GM23338 (cell line): ENCODE results near the gene ST14. TPM values are rescaled to one million over a fixed set of nuclear protein-coding genes. Genes with fewer than 3 reads are reported as not detected.

Experiments used
- ATAC-seq: fragments of 200-7000 bp; cut with Tn5 transposase; 3 replicates; pipeline ENCODE4 v1.9.1; 2020
- DNase-seq: peaks from one replicate; pipeline ENCODE4 v3.0.0-alpha.2; 2015; ENCODE audit warnings: low spot score
- H2AFZ ChIP-seq: fragments of 200-600 bp; sonication (generic); 2 replicates; pipeline ENCODE4 v1.8.0; 2016; ENCODE audit warnings: antibody characterized with exemption, mild to moderate bottlenecking, moderate library complexity
- H3F3A ChIP-seq: fragments of 200-600 bp; sonication (generic); replicated peaks from 2 replicates; pipeline ENCODE4 v1.8.0; 2017; ENCODE audit warnings: antibody characterized with exemption, mixed run types, low read depth
- H3K27ac ChIP-seq: fragments of 200-600 bp; sonication (generic); 2 replicates; pipeline ENCODE4 v1.6.1; 2016; ENCODE audit warnings: low read depth
- H3K27me3 ChIP-seq: fragments of 200-600 bp; sonication (generic); 2 replicates; pipeline ENCODE4 v1.8.0; 2016; ENCODE audit warnings: mild to moderate bottlenecking, mixed run types, moderate library complexity; ENCODE audit not compliant: insufficient read depth
- H3K36me3 ChIP-seq: fragments of 200-600 bp; sonication (generic); 2 replicates; pipeline ENCODE4 v1.8.0; 2016; ENCODE audit warnings: mild to moderate bottlenecking; ENCODE audit not compliant: insufficient read depth
- H3K4me1 ChIP-seq: fragments of 200-600 bp; sonication (generic); 2 replicates; pipeline ENCODE4 v1.8.0; 2016; ENCODE audit warnings: mild to moderate bottlenecking, moderate library complexity; ENCODE audit not compliant: insufficient read depth
- H3K4me2 ChIP-seq: fragments of 200-600 bp; sonication (generic); 2 replicates; pipeline ENCODE4 v1.7.1; 2017; ENCODE audit warnings: mixed run types
- H3K4me3 ChIP-seq: fragments of 200-600 bp; sonication (generic); 2 replicates; pipeline ENCODE4 v1.6.1; 2016; ENCODE audit warnings: mixed run types
- H3K79me2 ChIP-seq: fragments of 200-600 bp; sonication (generic); replicated peaks from 2 replicates; pipeline ENCODE4 v1.8.0; 2017; ENCODE audit warnings: mild to moderate bottlenecking; ENCODE audit not compliant: insufficient read depth
- H3K9me2 ChIP-seq: fragments of 200-600 bp; sonication (generic); 2 replicates; pipeline ENCODE4 v1.8.0; 2017; ENCODE audit not compliant: insufficient read depth
- H4K20me1 ChIP-seq: fragments of 200-600 bp; sonication (generic); replicated peaks from 2 replicates; pipeline ENCODE4 v1.8.0; 2017; ENCODE audit warnings: mild to moderate bottlenecking; ENCODE audit not compliant: insufficient read depth
- H3K27ac Mint-ChIP-seq: 2 replicates; pipeline ENCODE4 v1.8.0; 2020; ENCODE audit warnings: inconsistent platforms, mild to moderate bottlenecking, moderate library complexity, mixed read lengths
- H3K27me3 Mint-ChIP-seq: 3 replicates; pipeline ENCODE4 v1.8.0; 2022; ENCODE audit warnings: low read depth, mild to moderate bottlenecking, moderate library complexity, mixed read lengths, inconsistent platforms; ENCODE audit not compliant: insufficient read depth, poor library complexity
- H3K36me3 Mint-ChIP-seq: 3 replicates; pipeline ENCODE4 v1.8.0; 2021; ENCODE audit warnings: low read depth, mild to moderate bottlenecking, inconsistent platforms, moderate library complexity, mixed read lengths
- H3K4me1 Mint-ChIP-seq: 3 replicates; pipeline ENCODE4 v1.8.0; 2020; ENCODE audit warnings: mild to moderate bottlenecking, inconsistent platforms, mixed read lengths
- H3K4me3 Mint-ChIP-seq: 3 replicates; pipeline ENCODE4 v1.8.0; 2021; ENCODE audit warnings: moderate library complexity, mild to moderate bottlenecking, inconsistent platforms, mixed read lengths
- H3K9me3 Mint-ChIP-seq: 3 replicates; pipeline ENCODE4 v1.8.0; 2020; ENCODE audit warnings: moderate library complexity, mild to moderate bottlenecking, inconsistent platforms, mixed read lengths
- CREB1 ChIP-seq: fragments of 250-450 bp; sonication (Bioruptor Pico); IDR thresholded peaks from 2 replicates; pipeline ENCODE4 v1.5.0; 2020; ENCODE audit warnings: low read depth, mild to moderate bottlenecking, moderate library complexity
- CTCF ChIP-seq, 2 experiments: fragments of 200-600 bp in 1 of 2; sonication (generic) in 1 of 2; conservative IDR thresholded peaks; 2 replicates each; pipeline versions ENCODE4 v1.5.1 to v1.6.1; 2016 to 2017; ENCODE audit warnings: antibody characterized with exemption in 2 of 2, low read depth in 2 of 2, mild to moderate bottlenecking in 2 of 2, moderate library complexity in 1 of 2
- ETS1 ChIP-seq: IDR thresholded peaks from 2 replicates; pipeline ENCODE4 v1.6.1; 2016; ENCODE audit warnings: antibody characterized with exemption
- EZH2 ChIP-seq: fragments of 200-600 bp; sonication (generic); IDR thresholded peaks from one replicate; pipeline ENCODE4 v1.8.0; 2017; ENCODE audit warnings: antibody characterized with exemption, mild to moderate bottlenecking, low read depth; ENCODE audit not compliant: unreplicated experiment
- EZH2phosphoT487 ChIP-seq: fragments of 200-600 bp; sonication (generic); IDR thresholded peaks from one replicate; pipeline ENCODE4 v1.8.1; 2018; ENCODE audit warnings: antibody characterized with exemption; ENCODE audit not compliant: unreplicated experiment
- JUNB ChIP-seq: IDR thresholded peaks from one replicate; pipeline ENCODE4 v1.6.1; 2016; ENCODE audit warnings: antibody characterized with exemption; ENCODE audit not compliant: unreplicated experiment
- NANOG ChIP-seq: IDR thresholded peaks from 2 replicates; pipeline ENCODE4 v1.6.1; 2016; ENCODE audit warnings: antibody characterized with exemption, borderline replicate concordance
- POLR2AphosphoS5 ChIP-seq: IDR thresholded peaks from 2 replicates; pipeline ENCODE4 v1.6.1; 2016; ENCODE audit warnings: antibody characterized with exemption, low read depth
- REST ChIP-seq: IDR thresholded peaks from one replicate; pipeline ENCODE4 v1.6.1; 2018; ENCODE audit warnings: antibody characterized with exemption; ENCODE audit not compliant: unreplicated experiment
- STAT1 ChIP-seq: IDR thresholded peaks from one replicate; pipeline ENCODE4 v1.6.1; 2016; ENCODE audit warnings: antibody characterized with exemption; ENCODE audit not compliant: unreplicated experiment
- ZNF114 ChIP-seq: fragments of 250-450 bp; sonication (Bioruptor Pico); IDR thresholded peaks from 2 replicates; pipeline ENCODE4 v1.5.0; 2020; ENCODE audit warnings: mild to moderate bottlenecking, moderate library complexity
- ZNF331 ChIP-seq: fragments of 250-450 bp; sonication (Bioruptor Pico); IDR thresholded peaks from 2 replicates; pipeline ENCODE4 v1.5.0; 2020; ENCODE audit warnings: low read depth, mild to moderate bottlenecking, moderate library complexity
- ZNF462 ChIP-seq: fragments of 250-450 bp; sonication (Bioruptor Pico); IDR thresholded peaks from 2 replicates; pipeline ENCODE4 v1.5.0; 2020; ENCODE audit warnings: mild to moderate bottlenecking, moderate library complexity
- polyA plus RNA-seq: library from polyadenylated mRNA; unstranded; fragments of >200 nt; fragmentation: Nextera tagmentation; extraction: Ambion mirVana; gene quantifications from 2 replicates; pipeline ENCODE4 v1.2.1, GENCODE V29; 2016
- total RNA-seq: library from RNA; depleted of rRNA; stranded (reverse); fragments of >200 nt; shearing (Covaris generic); gene quantifications from 2 replicates; pipeline ENCODE4 v1.2.3, GENCODE V29; 2014

ST14 gene
- total and polyA plus RNA-seq, 2 experiments from 2014 or later: 7.9 to 32.7 TPM

GRCh38 chr11:130124096-130124495 lies 35.5 kb upstream of the ST14 start:
- Histone ChIP-seq H2AFZ (no peak overlapping the region), H3K4me1 (no peaks in the 10 kb centered on the region), H3K4me3 (no peak overlapping the region), H3K27me3 (no peaks in the 10 kb centered on the region), H3K79me2 (peaks cover 12% of the 10 kb centered on the region), H3K27ac (no peak overlapping the region), H3K4me2 (no peak overlapping the region), H4K20me1 (peaks cover 16% of the 10 kb centered on the region), H3K9me2 (no peaks in the 10 kb centered on the region), H3F3A (0 out of 2 replicates have a peak, but pooled peaks cover 4% of the 10 kb centered on the region), H3K36me3 (peaks cover 53% of the 10 kb centered on the region)
- Mint-ChIP-seq H3K4me3 (no peak overlapping the region), H3K9me3 (no peaks in the 10 kb centered on the region), H3K36me3 (peaks cover 61% of the 10 kb centered on the region), H3K27ac (no peak overlapping the region), H3K4me1 (peaks cover 13% of the 10 kb centered on the region; the same call in 1 of the 3 replicates), H3K27me3 (peaks cover 2% of the 10 kb centered on the region)
- ATAC-seq: no peak
- TF ChIP-seq REST: no peak
- TF ChIP-seq EZH2phosphoT487: no peak
- no peak for TF ChIP-seq ZNF462 (CRISPR knock-in tag)
- TF ChIP-seq ZNF114 (CRISPR knock-in tag): no peak
- no peak for TF ChIP-seq ZNF331 (CRISPR knock-in tag)
- no peak for TF ChIP-seq CTCF (conservative IDR thresholded peaks at IDR 0.05; ENCODE audit: low read depth in 2 of 2)
- no peak for TF ChIP-seq POLR2AphosphoS5
- no peak for TF ChIP-seq ETS1
- TF ChIP-seq CREB1 (CRISPR knock-in tag): no peak
- no peak for TF ChIP-seq NANOG
- no peak for TF ChIP-seq STAT1
- no peak for TF ChIP-seq JUNB
- no peak for TF ChIP-seq EZH2
- DNase-seq: no peak
